Tibial nerve (tissue), 3 donors: ENCODE measurements around the gene CDHR3.

Source experiments
- CTCF ChIP-seq, 5 experiments: fragments of 200-600 bp in 3 of 5; fragments of 450-650 bp in 2 of 5; sonication (generic) in 3 of 5; IDR thresholded peaks; one replicate each; pipeline ENCODE4 v1.5.1; 2016 to 2019; ENCODE audit warnings: antibody characterized with exemption in 5 of 5, mild to moderate bottlenecking in 3 of 5, moderate library complexity in 2 of 5
- POLR2A ChIP-seq, 2 donors: fragments of 450-650 bp; IDR thresholded peaks; one replicate each; pipeline ENCODE4 v1.6.1; 2017; ENCODE audit warnings: antibody characterized with exemption in 2 of 2, mild to moderate bottlenecking in 2 of 2, moderate library complexity in 2 of 2

GRCh38 chr7:106062521-106062931 lies 99.5 kb downstream of the CDHR3 start:
- TF ChIP-seq CTCF (IDR thresholded peaks at IDR 0.05) = no peak
- no peak for TF ChIP-seq POLR2A (IDR thresholded peaks at IDR 0.05)
